Measurements from ENCODE around the gene TOGARAM1.

Gene TOGARAM1

DNA sequence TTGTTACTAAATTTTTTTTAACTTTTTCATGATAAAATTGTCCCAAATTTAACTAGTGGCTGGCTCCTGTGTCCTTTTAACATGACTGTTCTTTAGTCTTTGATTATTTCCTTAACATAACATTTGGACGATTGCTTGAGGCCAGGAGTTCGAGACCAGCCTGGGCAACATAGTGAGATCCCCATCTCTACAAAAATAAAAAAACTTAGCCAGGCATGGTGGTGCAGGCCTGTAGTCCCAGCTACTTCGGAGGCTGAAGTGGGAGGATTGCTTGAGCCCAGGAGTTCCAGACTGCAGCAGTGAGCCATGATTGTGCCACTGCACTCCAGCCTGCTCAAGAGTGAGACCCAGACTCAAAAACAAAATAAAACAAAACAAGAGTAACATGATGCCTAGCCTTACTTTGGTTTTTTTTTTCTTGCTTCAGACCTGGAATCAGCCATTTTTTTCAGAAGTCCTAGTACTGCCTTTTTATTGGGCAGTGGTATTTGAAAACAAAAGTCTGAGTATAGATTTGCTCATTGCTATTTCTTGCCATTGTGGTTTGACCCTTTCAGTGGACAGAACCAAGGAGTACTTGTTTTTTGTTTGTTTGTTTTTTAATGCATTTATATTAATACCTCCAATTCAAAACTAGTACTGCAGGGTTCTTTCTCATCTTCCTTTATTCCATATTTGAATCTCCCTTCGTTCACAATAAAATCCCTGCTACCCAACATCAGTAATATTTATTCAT, 4.8 kb downstream of the TOGARAM1 start:
- DNase-seq = no peak

DNA sequence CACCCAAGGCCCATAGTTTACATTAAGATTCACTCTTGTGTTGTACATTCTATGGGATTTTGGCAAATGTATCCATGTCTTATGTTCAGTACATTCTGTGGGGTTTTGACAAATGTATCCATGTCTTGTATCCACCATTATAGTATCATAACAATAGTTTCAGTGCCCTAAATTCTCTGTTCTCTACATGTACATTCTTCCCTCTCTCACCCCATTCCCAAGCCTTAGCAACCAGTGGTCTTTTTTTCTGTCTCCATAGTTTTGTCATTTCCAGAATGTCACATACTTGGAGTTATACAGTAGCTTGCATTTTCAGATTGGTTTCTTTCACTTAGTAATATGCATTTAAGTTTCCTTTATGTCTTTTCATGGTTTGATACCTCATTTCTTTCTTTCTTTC, 6.7 kb downstream of the TOGARAM1 start:
- DNase-seq = no peak

DNA sequence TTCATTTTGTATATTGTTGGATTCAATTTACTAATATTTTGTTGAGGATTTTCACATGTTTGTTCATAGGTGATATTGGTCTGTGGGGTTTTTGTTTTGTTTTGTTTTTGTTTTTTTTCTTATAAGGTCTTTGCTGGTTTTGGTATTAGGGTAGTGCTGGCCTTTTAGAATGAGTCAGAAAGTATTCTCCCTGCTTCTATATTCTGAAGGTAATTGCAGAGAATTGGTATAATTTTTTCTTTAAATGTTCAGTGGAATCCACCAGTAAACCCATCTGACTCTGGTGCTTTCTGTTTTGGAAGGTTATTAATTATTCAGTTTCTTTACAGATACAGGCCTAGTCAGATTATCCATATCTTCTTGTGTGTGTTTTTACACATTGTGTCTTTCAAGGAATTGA, 8.9 kb downstream of the TOGARAM1 start:
- no peak for DNase-seq

DNA sequence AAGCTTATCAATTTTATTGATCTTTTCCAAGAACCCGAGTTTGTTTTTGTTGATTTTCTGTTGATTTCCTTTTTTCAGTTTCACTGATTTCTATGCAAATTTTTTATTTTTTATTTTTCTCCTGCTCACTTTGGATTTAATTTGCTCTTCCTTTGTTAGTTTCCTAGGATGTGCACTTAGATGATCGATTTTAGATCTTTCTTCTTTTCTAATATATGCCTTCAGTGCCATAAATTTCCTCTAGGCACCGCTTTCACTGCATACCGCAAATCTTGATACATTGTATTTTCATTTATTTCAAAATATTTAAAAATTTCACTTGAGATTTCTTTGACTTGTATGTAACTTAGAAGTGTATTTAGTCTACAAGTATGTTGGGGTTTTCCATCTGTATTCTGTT, 9.5 kb downstream of the TOGARAM1 start:
- DNase-seq = no peak

DNA sequence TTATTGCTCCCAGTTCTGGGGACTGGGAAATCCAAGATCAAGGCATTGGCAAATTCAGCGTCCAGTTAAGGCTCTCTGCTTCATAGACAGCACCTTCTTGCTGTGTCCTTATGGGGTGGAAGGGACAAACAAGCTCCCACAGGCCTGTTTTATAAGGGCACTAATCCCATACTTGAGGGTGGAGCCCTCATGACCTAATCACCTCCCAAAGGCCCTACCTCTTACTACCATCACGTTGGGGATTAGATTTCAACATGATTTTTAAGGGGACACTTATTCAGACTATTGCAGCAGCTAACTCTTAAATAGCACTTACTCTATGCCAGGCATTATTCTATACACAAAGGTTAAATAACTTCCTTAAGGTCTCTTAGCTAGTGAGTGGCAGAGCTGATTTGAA, 17.3 kb downstream of the TOGARAM1 start:
- DNase-seq = no peak

DNA sequence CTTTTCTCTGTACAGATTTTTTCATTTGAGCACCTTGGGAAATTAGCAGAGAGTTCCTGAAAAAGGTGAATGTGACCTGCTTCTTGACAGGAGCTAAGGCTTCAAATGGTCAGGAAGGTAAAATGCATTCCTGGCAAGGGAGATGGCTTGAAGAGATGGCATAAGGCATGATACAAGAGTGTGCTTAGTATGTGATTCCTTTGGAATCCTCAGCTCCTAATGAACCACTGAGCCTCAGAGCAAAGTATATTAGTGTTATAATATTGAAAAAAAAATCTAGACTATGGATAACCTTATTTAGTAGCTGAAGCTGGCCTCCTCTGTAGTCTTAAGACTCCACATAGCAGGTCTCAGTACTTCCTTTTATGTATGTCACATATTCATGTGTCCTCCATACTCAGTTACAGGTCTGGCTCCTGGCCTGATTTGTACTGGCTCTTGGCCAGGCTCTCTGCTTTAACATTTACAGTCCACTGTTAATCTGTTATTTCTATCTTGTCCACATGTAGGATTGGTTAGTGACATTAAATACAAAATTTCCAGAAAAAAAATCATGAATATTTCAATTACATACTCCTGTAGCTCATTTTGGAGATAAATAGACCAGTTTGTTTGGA, 17.9 kb downstream of the TOGARAM1 start:
- peak; percentile 27 for DNase-seq

DNA sequence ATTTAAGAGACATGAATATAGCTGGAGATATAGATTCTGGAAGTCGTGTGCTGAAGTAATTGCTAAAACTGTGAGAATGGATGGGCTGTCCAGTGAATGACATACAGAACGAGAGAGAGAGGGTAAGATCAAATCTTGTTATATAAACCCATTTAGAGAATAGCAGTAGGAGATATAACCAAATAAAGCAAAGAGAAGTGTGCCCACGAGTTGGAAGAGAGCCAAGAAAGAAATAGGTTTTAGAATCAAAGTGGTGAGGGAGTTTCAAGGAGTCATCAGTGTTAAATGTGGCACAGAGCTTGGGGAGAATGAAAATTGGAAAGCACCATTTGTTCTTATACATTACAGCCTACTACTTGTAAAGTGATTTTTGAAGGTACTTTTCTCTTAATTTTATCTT, 19.2 kb downstream of the TOGARAM1 start:
- no peak for DNase-seq

DNA sequence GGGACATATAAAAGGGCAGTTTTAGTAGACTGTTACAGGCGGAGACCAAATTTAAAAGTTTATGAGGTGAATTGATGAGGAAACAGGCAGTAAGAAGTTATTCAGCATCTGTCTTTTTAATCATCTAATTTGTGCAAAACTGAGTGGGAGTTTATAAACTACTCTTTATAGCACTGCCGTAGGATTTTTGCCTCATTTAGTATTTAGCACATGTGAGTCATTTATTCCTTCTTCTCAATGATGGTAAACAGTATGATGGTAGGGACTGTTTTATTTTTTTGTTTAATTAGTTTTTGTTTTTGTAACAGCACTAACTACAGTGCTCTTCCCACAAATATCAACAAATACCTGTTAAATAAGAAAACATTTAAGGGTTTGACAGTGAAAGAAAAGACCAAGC, 20.6 kb downstream of the TOGARAM1 start:
- no peak for DNase-seq

DNA sequence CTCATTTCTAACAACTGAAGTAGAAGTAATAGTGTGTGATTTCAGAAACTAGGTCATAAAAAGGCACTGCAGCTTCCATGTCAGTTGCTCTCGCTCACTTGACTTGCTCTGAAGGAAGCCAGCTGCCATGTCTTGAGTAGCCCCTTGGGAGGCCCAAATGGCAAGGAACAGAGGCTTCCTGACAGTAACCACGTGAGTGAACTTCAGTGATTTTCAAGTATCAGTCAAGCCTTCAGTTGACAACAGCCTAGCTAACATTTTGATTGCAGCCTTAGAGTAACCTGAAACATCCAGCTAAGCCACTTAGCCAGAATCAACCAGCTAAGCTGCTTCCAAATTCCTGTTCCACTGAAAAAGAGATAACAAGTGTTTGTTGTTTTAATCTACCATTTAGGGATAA, 26.7 kb downstream of the TOGARAM1 start:
- no peak for DNase-seq

DNA sequence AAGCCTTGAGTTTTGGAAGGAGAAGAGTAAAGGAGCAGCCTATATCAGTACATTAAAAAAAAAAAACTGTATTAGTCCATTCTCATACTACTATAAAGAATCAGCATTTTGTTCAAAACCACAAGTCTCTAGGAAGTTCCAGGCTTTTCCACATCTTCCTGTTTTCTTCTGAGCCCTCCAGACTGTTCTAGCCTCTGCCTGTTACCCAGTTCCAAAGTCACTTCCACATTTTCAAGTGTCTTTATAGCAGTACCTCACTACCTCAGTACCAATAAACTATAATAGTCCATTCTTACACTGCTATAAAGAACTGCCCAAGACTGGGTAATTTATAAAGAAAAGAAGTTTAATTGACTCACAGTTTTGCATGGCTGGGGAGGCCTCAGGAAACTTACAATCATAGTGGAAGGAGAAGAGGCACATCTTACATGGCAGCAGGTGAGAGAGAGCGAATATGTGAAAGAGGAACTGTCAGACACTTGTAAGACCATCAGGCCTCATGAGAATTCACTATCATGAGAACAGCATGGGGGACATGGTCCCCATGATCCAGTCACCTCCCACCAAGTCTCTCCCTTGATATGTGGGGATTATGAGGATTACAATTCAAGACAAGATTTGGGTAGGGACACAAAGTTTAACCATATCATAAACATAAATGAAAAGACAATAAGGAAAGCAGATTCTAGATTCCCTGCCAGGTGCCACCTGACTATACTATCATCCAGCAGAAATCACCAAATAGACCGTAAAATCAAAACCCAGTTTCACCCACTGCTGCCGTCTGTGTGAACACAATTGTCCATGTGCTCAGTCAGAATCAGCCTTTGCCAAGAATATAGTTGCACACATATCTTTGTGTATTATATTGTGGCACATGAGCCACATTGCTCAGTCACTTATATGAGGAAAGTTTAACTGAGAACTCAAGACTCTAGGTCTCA, 27.8 kb downstream of the TOGARAM1 start:
- no peak for DNase-seq

DNA sequence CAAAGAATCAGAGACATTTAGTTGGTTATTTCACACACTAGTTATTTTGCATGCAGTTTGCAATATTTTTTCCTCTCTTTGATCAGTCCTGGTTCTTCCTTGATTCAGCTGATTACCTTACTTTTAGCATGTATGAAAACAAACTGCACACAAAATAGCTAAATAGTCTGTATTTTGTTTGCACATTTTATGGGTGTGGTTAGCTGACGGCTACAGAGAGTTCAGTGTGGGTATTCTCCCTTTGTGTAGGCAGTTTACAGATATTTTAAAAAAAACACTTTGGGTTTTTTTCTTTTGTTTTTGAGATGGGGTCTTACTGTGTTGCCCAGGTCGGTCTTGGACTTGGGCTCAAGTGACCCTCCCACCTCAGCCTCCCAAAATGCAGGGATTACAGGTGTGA, 28.5 kb downstream of the TOGARAM1 start:
- DNase-seq = no peak

DNA sequence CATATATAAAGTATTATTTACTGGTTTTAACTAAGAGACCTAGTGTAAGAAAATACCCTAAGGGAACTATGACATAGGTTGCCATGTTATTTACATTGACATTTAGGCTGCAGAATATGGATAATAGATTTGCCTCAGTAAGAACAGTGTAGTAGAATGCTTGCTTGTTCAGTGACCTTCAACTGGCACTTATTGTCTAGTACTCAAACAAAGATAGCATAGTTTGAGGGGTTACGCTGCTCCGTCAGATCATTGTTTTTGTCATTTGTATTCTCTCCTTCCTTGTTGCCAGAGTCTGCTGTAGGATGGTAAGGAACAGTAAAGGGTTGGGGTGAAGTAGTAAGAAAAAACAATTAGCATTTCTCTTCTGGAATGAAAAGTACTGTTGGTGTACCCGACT, 33.2 kb downstream of the TOGARAM1 start:
- no peak for DNase-seq

DNA sequence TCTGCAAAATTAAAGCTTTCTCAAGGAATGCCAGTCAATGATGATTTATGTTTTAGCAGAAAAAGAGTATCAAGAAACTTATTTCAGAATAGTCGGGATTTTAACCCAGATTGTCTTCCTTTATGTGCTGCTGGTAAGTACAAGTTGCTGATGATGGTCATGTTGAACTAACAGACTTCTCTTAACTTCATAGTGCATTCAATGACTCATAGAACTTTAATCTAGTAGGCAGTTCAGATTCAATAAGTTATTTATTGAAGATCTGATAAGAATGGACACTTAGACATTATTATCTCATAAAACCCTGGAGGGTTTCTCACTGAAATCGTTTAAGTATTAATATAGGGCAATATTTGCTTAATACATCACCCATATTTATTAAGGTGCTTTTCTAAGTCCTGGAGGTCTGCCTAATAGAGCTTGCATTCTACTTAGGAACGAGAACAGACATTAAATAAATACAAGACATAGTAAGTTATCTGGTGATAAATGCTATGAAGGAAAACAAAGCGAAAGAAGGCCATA, 33.8 kb downstream of the TOGARAM1 start:
- no peak for DNase-seq

DNA sequence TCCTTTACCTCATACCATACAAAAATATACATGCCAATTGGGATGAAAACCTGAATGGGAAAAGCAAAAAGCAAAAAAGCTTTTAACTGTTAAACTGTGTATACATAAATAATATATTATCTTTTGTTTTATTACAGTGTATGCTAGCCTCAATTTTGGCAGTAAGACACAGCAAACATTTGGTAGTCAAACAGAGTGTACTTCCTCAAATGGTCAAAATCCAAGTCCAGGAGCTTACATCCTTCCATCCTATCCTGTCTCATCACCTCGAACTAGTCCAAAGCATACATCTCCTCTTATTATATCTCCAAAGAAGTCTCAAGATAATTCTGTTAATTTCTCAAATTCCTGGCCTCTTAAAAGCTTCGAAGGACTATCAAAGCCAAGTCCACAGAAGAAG, 41.9 kb downstream of the TOGARAM1 start:
- DNase-seq = no peak

DNA sequence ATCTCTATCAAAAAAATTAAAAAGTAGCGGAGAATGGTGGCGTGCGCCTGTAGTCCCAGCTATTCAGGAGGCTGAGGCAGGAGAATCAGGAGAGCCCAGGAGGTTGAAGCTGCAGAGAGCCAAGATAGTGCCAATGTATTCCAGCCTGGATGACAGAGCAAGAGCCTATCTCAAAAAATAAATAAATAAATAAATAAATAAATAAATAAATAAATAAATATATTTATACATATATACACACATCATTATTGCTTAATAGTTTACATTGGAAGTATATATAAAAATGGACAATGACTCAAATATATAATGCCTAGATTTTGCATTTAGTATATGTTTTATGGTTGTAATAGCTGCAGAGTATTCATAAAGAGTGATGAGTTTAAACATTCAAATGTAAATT, 53.1 kb downstream of the TOGARAM1 start:
- DNase-seq = no peak

DNA sequence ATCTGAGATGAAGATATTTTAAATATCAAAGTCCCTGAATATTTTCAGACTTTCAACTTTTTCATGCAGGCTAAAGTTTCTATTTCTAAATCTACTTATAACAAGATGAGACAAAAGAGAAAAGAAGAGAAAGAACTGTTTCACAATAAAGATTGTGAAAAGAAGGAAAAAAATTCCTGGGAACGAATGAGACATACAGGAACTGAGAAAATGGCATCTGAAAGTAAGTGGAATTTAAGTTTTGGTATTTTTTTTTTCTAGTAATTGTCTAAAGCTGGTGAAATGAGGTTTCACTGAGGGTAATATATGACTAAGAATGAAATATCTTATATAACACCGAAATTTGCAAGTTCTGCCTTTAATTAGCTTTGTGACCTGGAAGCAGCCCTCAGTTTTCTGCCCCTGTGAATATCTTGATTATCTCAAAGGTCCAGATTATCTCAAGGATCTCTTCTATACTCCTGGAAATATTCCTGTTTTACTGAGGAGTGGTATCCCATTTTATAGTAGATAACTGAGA, 66.2 kb downstream of the TOGARAM1 start:
- DNase-seq = no peak

DNA sequence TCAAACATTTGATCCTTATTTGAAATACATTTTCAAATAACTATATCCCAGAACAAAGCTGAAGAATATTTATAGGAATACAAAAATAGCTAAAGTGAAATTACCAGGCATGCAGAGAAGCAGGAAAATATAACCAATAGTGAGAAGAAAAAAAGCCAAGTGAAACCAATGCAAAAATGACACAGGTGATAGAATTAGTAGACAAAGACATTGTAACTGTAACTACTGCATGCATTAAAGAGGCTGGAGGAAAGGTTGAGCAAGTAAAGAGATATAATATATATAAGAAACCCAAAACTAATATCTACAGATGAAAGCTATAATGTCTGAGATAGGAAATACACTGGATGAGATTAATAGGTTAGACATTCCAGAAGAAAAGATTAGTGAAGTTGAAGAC, 72.7 kb downstream of the TOGARAM1 start:
- no peak for DNase-seq

DNA sequence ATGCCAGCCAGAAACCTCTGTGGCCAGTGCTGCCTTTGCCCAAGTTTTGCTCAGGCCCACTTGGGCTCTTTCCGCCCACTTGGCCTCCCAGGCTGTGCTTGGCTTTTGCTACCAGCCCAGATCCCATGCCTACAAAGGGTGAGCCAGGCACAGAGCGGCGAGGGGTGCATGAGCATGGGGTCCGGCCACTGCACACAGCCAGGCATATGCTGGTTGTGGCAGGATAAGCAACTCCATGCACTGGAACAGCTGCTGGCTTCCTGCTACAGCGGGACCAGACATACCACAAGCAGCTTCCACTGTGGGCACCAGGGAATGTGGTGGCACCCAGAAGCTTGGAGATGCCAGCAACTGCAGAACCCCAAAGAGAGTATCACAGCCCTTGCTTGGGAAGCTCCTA, 76.3 kb downstream of the TOGARAM1 start:
- DNase-seq = no peak

DNA sequence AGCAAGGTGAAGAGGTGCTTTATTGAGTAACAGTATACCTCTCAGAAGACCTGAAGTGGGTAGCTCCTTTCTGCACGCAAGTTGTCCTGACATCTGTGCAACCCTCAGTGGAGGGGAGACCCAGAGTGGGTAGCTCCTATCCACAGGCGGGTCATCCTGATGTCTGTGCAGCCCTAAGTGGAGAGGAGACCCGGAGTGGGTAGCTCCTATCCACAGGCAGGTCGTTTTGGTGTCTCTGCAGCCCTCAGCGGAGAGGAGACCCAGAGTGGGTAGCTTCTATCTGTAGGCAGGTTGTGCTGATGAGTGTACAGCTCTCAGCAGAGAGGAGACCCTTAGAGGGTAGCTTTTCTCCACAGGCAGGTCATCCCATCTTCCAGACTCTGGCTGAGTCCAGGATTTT, 76.9 kb downstream of the TOGARAM1 start:
- no peak for DNase-seq

DNA sequence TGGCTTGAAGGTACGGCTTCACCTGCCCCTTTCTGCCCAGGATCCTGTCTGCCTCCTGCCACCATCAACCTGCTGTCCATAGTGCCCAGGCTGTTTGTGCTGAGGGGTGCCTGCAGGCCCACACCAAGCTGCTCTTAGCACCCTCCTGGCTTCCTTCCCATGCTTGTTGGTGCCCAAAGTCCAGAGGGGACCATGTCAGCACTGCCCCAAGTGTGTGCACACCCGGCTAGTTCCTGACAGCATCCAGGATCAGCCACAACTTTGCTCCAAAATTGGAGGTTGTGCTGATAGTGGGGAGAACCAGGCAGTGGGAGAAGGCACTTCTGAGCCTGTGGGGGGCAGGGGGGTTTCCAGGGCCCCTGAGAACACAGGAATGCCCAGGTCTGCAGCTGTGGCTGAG, 77.4 kb downstream of the TOGARAM1 start:
- DNase-seq = no peak

DNA sequence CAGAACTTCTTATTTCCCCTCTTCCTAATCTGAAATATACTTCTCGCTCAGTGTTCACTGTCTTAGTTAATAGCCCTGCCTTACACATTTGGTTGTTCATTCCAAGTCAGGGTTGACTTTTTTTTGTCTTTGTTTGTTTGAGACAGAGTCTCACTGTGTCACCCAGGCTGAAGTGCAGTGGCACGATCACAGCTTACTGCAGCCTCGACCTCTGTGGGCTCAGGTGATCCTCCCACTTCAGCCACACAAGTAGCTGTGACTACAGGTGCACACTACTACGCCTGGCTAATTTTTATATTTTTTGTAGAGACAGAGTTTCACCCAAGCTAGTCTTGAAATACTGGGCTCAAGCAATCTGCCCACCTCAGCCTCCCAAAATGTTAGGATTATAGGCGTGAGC, 79.7 kb downstream of the TOGARAM1 start:
- DNase-seq = no peak

DNA sequence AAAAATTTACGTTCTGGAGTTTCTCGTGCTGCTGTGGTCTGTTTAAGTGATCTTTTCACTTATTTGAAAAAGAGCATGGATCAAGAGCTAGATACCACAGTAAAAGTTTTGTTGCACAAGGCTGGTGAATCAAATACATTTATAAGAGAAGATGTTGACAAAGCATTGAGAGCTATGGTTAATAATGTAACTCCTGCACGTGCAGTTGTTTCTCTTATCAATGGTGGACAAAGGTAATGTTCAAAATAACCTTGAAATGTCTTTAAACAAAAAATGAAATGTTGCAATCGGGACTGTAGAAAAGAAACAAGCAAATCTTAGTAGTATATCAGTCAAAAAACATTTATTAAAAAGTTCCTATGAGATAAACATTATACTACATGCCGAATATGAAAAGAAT, 82.6 kb downstream of the TOGARAM1 start:
- no peak for DNase-seq

DNA sequence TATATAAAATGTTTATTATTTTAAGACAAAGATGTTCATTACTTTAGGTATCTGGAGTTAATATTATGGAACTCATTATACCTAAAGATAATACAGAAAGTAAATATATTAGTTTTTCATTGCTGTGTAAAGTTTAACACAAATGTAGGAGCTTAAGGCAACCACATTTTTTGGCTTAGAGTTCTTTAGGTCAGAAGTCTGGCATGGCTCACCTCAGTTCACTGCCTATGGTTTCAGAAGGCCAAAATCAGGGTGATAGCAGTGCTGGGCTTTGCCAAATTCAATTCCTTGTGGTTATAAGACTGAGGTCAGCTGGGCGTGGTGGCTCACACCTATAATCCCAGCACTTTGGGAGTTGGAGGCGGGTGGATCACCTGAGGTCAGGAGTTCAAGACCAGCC, 86.4 kb downstream of the TOGARAM1 start:
- no peak for DNase-seq
